Loucy (cell line): ENCODE measurements around the gene HELZ.
"Not testable (repeated sequence)": the region's sequence is repeated elsewhere in the genome, so short reads cannot be mapped to it uniquely, and the experiment has no call there.

Experiments used
- H2AFZ ChIP-seq: fragments of 200-600 bp; sonication (generic); 2 replicates; pipeline ENCODE4 v1.6.0; 2016; ENCODE audit warnings: antibody characterized with exemption, mild to moderate bottlenecking, low read length, moderate library complexity
- H3F3A ChIP-seq: fragments of 200-600 bp; 2 replicates; pipeline ENCODE4 v1.6.0; 2016; ENCODE audit warnings: antibody characterized with exemption, low read depth, mild to moderate bottlenecking
- H3K27me3 ChIP-seq: fragments of 200-600 bp; sonication (generic); 2 replicates; pipeline ENCODE4 v1.6.1; 2014; ENCODE audit warnings: low read length, mild to moderate bottlenecking; ENCODE audit not compliant: insufficient read depth, poor library complexity, severe bottlenecking
- H3K36me3 ChIP-seq: fragments of 200-600 bp; sonication (generic); 2 replicates; pipeline ENCODE4 v1.6.1; 2016; ENCODE audit warnings: low read length; ENCODE audit not compliant: insufficient read depth
- H3K4me1 ChIP-seq: fragments of 200-600 bp; sonication (generic); 2 replicates; pipeline ENCODE4 v1.5.1; 2014; ENCODE audit warnings: low read length, mild to moderate bottlenecking; ENCODE audit not compliant: insufficient read depth, poor library complexity, severe bottlenecking
- H3K4me2 ChIP-seq: fragments of 200-600 bp; sonication (generic); 2 replicates; pipeline ENCODE4 v1.6.0; 2014; ENCODE audit warnings: antibody characterized with exemption, low read length, low read depth, mild to moderate bottlenecking; ENCODE audit not compliant: poor library complexity, severe bottlenecking
- H3K4me3 ChIP-seq: fragments of 200-600 bp; sonication (generic); 2 replicates; pipeline ENCODE4 v1.5.1; 2014; ENCODE audit warnings: low read length, mild to moderate bottlenecking, mixed read lengths; ENCODE audit not compliant: poor library complexity, severe bottlenecking
- H3K79me2 ChIP-seq: fragments of 200-600 bp; sonication (generic); 2 replicates; pipeline ENCODE4 v1.6.1; 2014; ENCODE audit warnings: low read length; ENCODE audit not compliant: insufficient read depth
- H3K9ac ChIP-seq: fragments of 200-600 bp; sonication (generic); 2 replicates; pipeline ENCODE4 v1.6.0; 2014; ENCODE audit warnings: mild to moderate bottlenecking, low read depth, low read length, moderate library complexity; ENCODE audit not compliant: poor library complexity, severe bottlenecking
- H3K9me2 ChIP-seq: fragments of 200-600 bp; sonication (generic); replicated peaks from 2 replicates; pipeline ENCODE4 v1.6.1; 2016; ENCODE audit warnings: low read depth, low read length, mixed read lengths
- H3K9me3 ChIP-seq: fragments of 200-600 bp; sonication (generic); 2 replicates; pipeline ENCODE4 v1.6.1; 2014; ENCODE audit warnings: mild to moderate bottlenecking, antibody characterized with exemption, low read length, low read depth; ENCODE audit not compliant: insufficient read depth
- H4K20me1 ChIP-seq: fragments of 200-600 bp; sonication (generic); 2 replicates; pipeline ENCODE4 v1.6.0; 2014; ENCODE audit warnings: antibody characterized with exemption, low read length, mild to moderate bottlenecking; ENCODE audit not compliant: insufficient read depth, poor library complexity, severe bottlenecking
- EZH2phosphoT487 ChIP-seq: fragments of 200-600 bp; IDR thresholded peaks from 2 replicates; pipeline ENCODE4 v1.6.1; 2018; ENCODE audit warnings: antibody characterized with exemption, mild to moderate bottlenecking, moderate library complexity, borderline replicate concordance
- TF ChIP-seq, protein P1 (sequence below): fragments of 200-600 bp; sonication (generic); conservative IDR thresholded peaks from 2 replicates; pipeline ENCODE4 v1.5.1; 2014; ENCODE audit warnings: mild to moderate bottlenecking, antibody characterized with exemption, low read length

The HELZ gene

DNA sequence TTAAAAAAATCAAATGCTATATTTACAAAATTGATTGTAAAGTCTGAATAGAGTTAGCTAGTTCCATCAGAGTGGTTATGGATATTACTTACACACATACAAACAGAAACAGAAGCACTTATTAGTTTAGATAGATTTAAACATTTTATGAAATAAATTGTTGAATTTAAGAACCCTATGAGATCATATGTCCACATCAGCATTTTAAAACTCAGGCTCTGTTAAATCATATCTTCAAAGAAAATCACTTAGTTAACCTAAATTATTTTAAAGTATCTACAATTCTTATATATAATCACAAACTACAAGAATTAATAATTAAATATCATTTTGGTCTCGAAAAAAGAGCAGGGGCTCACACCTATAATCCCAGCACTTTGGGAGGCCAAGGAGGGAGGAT, 42.5 kb downstream of the HELZ start:
- TF ChIP-seq, protein P1, sequence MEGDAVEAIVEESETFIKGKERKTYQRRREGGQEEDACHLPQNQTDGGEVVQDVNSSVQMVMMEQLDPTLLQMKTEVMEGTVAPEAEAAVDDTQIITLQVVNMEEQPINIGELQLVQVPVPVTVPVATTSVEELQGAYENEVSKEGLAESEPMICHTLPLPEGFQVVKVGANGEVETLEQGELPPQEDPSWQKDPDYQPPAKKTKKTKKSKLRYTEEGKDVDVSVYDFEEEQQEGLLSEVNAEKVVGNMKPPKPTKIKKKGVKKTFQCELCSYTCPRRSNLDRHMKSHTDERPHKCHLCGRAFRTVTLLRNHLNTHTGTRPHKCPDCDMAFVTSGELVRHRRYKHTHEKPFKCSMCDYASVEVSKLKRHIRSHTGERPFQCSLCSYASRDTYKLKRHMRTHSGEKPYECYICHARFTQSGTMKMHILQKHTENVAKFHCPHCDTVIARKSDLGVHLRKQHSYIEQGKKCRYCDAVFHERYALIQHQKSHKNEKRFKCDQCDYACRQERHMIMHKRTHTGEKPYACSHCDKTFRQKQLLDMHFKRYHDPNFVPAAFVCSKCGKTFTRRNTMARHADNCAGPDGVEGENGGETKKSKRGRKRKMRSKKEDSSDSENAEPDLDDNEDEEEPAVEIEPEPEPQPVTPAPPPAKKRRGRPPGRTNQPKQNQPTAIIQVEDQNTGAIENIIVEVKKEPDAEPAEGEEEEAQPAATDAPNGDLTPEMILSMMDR, result no peak
- TF ChIP-seq EZH2phosphoT487, result no peak
- no peaks in the 10 kb centered on the region for H3K9me2 ChIP-seq
- no peaks in the 10 kb centered on the region for H3K9me3 ChIP-seq
- H3F3A ChIP-seq, result no peaks in the 10 kb centered on the region
- H4K20me1 ChIP-seq, result peaks cover 6% of the 10 kb centered on the region
- H3K4me3 ChIP-seq, result no peak overlapping the region
- peaks cover 22% of the 10 kb centered on the region for H3K79me2 ChIP-seq
- peaks cover 58% of the 10 kb centered on the region for H3K36me3 ChIP-seq
- H2AFZ ChIP-seq, result no peak overlapping the region
- no peaks in the 10 kb centered on the region for H3K27me3 ChIP-seq
- H3K4me1 ChIP-seq, result no peaks in the 10 kb centered on the region
- H3K9ac ChIP-seq, result no peak overlapping the region
- H3K4me2 ChIP-seq, result no peak overlapping the region

DNA sequence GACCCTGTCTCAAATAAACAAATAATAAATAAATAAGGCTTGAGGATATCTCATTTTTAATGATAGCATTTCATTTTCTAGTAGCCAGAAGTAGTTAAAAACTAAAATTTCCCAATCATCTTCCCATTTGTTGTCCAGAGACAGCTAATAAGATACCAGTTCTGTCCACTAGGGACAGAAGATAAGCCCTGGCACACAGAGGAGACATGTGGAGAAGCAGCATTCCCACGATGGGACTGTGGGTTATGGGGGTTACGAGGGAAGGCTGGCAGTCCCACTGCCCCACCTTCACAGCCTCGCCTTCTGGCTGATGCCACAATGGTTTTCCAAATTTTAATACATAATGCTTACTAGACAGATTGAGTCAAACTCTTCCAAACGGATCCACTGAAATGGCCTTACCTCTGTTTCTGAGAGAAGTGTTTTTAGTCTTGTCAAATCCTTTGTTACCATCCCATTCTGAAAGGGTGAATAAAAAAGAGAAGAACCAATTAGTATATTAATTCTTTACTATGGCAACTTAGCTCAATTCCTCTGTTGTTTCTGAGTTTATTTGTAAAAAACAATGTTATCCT, 44.2 kb downstream of the HELZ start:
- Histone ChIP-seq H3F3A (no peaks in the 10 kb centered on the region), H3K9ac (no peak overlapping the region), H3K36me3 (peaks cover 71% of the 10 kb centered on the region), H3K9me3 (no peaks in the 10 kb centered on the region), H3K4me3 (no peak overlapping the region), H2AFZ (no peak overlapping the region), H3K4me2 (no peak overlapping the region), H3K4me1 (no peaks in the 10 kb centered on the region), H3K9me2 (no peaks in the 10 kb centered on the region), H4K20me1 (no peaks in the 10 kb centered on the region), H3K79me2 (peaks cover 9% of the 10 kb centered on the region), H3K27me3 (no peaks in the 10 kb centered on the region)
- TF ChIP-seq, protein P1, result peak; percentile 62
- TF ChIP-seq EZH2phosphoT487, result no peak

DNA sequence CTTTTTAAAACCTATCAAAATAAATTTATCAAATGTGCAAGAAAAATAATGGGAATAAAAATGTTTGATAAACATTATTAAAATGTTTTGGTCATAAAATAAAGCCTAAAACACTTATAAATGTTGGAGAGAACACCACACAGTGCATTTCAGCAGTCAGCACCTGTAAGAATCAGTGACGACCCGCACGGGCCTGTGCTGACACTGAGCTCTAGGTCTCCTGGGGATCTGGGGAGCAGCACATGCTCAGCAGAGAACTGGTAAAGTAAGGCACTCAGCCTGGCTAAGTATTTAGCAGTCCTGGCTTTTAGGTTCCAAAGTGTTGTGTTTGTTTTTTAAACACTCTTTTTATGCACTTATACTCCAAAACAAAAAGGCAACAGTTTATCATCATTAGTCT, 46.9 kb downstream of the HELZ start:
- no peak for TF ChIP-seq EZH2phosphoT487
- TF ChIP-seq, protein P1, result no peak
- H3K9me2 ChIP-seq, result no peaks in the 10 kb centered on the region
- H3K4me2 ChIP-seq, result no peak overlapping the region
- H2AFZ ChIP-seq, result no peak overlapping the region
- H3K9ac ChIP-seq, result no peak overlapping the region
- peaks cover 84% of the 10 kb centered on the region for H3K36me3 ChIP-seq
- H3K4me3 ChIP-seq, result no peak overlapping the region
- H3K79me2 ChIP-seq, result peaks cover 4% of the 10 kb centered on the region; the same call in 1 of the 2 replicates
- H3K27me3 ChIP-seq, result no peaks in the 10 kb centered on the region
- H3F3A ChIP-seq, result no peaks in the 10 kb centered on the region
- no peaks in the 10 kb centered on the region for H3K4me1 ChIP-seq
- no peaks in the 10 kb centered on the region for H3K9me3 ChIP-seq
- H4K20me1 ChIP-seq, result no peaks in the 10 kb centered on the region

DNA sequence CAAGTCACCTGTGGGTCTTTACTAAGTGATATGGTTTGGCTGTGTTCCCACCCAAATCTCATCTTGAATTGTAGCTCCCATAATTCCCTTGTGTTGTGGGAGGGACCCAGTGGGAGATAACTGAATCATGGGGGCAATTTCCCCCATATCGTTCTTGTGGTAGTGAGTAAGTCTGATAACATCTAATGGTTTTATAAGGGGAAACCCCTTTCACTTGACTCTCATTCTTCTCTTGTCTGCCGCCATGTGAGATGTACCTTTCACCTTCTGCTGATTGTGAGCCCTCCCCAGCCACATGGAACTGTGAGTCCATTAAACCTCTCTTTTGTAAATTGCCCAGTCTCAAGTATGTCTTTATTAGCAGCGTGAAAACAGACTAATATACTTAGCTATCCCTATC, 48.0 kb downstream of the HELZ start:
- H3K4me2 ChIP-seq, H3K4me1 ChIP-seq, H3K9me3 ChIP-seq, H3K9me2 ChIP-seq, H3K9ac ChIP-seq, H4K20me1 ChIP-seq, H3K27me3 ChIP-seq, H3K79me2 ChIP-seq, H3K4me3 ChIP-seq, H3F3A ChIP-seq, H2AFZ ChIP-seq: not testable (repeated sequence)
- H3K36me3 ChIP-seq, result peaks cover 74% of the 10 kb centered on the region
